Activated CD4-positive, alpha-beta T cell treated with anti-CD3 and anti-CD28 coated beads, Interleukin-10, Interleukin-2, amounts not matched to agents 100 ng/mL and 50 ng/mL, durations not matched to agents 16 hours and 8 hours (primary cell): ENCODE results near the gene S100A13.
"Not testable (repeated sequence)": the region's sequence is repeated elsewhere in the genome, so short reads cannot be mapped to it uniquely, and the experiment has no call there.

Experiments
- DNase-seq: peaks from one replicate; pipeline ENCODE4 v3.0.0-alpha.2; 2020

The S100A13 gene

DNA sequence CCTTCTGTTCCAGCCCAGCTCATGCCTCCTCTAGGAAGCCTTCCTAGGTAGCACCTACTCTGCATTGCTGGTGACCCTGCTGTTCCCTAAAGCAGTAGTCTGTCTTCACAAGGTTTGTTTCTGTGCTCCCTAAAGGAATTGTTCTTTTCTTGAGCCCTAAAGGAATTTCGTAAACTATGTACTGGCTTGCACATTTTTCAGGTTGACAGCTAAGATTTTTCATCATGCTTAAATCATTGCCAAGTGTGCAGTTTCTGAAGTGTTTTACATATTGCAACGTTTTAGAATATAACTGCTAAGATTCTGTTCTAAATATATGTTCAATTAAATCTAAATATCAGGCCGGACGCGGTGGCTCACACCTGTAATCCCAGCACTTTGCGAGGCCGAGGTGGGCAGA is 27.5 kb downstream of the S100A13 start:
- DNase-seq: no peak

DNA sequence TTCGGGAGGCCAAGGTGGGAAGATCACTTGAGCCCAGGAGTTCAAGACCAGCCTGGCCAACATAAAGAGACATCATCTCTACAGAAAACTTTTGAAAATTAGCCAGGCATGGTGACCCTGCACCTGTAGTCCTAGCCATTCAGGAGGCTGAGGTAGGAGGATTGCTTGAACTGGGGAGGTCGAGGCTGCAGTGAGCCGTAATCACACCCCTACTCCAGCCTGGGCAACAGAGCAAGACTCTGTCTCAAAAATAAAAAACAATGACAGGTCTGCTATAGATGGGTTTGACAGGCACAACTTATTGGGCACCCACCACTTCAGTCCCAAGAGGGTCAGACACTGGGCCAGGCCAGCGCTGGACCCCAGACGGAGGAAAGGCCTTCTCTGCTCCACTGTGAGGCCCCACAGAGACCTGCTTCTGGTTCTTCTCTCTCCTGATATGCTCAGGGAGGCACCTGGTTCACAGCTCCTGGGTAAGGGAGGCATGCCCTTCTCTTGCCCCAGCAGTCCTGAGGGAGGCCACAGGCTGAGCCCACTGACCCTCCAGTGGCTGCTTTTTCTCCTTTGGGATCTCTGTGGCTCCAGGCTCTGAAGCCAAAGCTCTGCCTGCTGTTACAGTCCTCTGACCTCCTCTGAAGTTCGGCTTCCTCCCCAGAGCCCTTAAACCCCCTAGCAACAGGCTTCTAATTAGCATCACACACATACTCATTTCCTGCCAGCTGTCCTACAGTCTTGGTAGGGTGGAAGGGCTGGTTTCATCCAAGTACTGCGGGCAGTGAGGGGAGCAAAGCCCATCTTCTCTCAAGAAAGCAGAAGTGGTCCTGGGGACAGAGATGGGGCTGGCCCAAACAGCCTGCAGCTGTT is 28.8 kb downstream of the S100A13 start:
- DNase-seq: peak; percentile 37

DNA sequence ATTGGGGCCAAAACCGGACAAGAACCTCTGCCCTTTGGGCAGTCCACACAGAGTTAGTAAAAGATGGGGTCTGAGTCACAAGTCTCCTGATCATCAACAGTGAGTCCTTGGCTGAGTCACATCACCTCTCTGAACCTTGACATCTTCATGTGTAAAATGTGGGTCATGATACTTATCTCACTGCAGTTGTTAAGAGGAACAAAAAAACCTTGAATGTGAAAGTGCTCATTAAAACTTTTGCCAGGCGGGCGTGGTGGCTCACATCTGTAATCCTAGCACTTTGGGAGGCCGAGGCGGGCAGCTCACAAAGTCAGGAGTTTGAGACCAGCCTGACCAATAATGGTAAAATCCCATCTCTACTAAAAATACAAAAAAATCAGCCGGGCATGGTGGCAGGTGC is 30.1 kb downstream of the S100A13 start:
- DNase-seq: peak; percentile 44

DNA sequence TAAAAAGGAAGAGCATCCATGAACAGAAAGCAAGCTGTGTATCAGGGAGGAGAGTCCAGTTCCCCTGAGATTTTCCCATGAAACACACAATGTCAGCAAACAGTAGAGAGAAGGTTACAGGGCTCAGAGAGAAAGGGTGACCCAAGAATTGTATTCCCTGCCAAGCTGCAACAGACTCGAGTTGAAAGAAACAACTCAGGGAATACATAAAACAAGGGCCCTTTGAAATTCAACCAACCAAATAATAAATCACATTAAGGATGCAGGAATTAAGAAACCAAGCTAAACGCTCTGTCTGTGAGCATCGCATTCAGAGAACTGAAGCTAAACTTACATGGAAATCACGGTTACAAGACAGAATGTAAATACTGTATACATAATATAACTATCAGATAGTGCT is 34.6 kb downstream of the S100A13 start:
- no peak for DNase-seq

DNA sequence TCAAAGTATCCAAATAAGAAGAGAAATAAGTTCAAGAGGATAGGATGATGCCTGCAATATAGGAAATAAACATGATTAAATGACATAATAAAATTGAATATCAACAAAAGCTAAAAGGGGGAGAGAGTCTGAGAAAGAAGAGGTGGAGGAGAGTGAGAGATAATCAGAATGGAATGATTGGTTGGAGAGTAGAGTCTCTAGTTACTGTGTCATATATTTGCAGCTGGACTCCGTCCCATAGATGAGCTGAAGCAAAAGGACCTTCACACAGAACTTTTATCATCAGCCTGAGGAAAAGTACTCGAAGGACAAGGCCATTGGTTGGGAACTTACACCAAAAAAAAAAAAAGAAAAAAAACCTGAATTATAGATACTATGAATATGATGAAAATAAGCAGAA is 38.8 kb downstream of the S100A13 start:
- no peak for DNase-seq

DNA sequence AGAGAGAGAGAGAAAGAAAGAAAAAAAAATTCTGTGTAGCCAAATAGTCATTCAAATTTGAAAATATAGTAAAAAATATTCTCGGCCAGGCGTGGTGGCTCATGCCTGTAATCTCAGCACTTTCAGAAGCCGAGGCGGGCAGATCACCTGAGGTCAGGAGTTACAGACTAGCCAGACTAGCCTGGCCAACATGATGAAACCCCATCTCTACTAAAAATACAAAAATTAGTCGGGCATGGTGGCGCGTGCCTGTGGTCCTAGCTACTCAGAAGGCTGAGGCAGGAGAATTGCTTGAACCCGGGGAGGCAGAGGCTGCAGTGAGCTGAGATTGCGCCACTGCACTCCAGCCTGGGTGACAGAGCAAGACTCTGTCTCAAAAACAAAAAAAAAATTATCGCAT is 39.3 kb downstream of the S100A13 start:
- not testable (repeated sequence) for DNase-seq

DNA sequence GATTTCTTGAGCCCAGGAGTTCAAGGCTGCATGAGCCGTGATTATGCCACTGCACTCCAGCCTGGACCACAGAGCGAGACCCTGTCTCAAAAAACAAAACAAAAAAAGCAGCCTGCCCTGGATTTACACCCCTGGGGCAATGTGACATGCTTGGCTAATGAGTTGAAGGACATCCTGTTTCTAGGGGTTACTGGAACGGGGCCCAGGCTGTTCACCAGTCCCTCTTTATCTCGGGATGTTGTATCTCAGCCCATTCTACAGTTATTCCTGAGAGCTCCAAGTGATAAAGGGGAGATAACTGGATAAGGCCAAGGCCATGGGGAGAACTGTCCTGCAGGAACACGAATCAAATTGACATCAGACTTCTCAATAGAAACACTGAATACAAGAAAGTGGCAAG is 40.0 kb downstream of the S100A13 start:
- no peak for DNase-seq

DNA sequence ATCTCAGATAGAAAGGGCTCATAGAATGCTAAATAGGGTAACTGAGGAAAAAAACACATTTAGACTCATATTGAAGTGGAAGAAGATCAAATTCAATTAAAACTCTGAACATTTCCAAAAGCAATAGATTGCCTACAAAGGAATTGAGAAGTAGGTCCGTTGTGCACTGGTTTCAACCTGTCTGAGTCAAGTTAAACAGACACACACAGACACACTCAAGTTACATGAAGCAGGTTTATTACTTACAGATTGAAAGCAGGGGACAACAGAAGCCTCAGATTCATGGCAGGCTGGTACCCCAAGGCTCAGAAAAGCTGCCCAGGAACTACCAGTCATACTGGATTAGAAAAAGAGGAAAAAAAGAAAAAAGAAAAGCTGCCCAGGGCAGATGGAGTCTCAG is 41.0 kb downstream of the S100A13 start:
- no peak for DNase-seq

DNA sequence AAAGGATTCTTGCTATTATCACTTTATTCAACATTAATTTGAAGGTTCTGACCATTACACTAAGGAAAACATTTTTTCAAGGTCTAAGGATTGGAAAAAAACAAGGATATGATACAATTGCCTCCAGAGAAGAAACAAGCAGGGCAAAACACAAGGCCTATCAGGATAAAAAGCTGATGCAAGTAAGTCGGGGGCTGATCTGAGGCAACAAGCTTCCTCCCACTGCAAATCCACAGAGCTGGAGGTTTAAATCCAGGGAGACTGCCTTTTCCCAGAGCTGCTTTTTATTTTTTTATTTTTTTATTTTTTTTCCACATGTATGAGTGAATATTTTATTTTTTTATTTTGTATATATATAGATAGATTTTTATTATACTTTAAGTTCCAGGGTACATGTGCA is 42.3 kb downstream of the S100A13 start:
- DNase-seq: no peak

DNA sequence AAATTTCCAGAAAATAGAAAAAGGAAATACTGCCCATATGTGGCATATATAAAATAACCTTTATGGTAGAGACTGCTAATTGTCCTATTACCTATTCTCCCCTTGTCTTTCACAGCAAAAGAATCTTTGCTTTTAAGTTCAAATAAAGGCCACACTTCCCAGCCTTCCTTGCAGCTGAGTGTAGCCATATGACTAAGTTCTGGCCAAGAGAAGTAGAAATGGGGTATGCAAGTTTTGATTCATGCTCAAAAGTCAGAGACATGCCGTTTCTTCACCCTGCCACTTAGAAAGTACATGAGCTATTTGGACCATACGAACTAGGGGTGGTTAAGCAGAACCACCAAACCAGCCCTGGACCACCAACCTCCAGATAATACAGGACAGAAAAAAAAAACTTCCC is 43.3 kb downstream of the S100A13 start:
- DNase-seq: no peak

DNA sequence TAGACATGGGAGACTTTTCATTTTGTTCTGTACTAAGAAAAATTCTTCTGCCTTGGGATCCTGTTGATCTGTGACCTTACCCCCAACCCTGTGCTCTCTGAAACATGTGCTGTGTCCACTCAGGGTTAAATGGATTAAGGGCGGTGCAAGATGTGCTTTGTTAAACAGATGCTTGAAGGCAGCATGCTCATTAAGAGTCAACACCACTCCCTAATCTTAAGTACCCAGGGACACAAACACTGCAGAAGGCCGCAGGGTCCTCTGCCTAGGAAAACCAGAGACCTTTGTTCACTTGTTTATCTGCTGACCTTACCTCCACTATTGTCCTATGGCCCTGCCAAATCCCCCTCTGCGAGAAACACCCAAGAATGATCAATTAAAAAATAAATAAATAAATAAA is 43.8 kb downstream of the S100A13 start:
- not testable (repeated sequence) for DNase-seq

DNA sequence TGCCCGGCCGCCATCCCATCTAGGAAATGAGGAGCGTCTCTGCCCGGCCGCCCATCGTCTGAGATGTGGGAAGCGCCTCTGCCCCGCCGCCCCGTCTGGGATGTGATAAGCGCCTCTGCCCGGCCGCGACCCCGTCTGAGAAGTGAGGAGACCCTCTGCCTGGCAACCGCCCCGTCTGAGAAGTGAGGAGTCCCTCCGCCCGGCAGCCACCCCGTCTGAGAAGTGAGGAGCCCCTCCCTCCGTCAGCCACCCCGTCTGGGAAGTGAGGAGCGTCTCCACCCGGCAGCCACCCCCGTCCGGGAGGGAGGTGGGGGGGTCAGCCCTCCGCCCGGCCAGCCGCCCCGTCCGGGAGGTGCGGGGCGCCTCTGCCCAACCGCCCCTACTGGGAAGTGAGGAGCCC is 44.5 kb downstream of the S100A13 start:
- not testable (repeated sequence) for DNase-seq

DNA sequence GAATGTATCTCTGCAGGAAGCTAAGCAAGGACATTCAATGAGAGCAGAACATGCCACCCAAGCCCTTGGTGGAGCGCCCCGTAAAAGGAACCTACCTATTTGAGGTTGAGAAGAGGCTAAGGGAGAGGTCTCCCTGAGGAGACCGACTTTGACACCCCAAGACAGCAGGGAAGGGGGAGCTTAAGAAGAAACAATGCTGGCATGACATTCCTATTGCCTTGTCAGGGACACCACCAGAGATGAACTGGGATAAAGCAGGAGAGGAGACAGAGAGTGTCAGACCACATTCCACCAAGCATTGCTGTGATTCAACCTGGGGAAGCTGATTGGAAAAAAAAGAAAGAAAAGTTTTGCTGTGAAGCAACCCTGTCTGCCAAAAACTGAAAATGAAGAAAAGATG is 48.4 kb downstream of the S100A13 start:
- DNase-seq: no peak

DNA sequence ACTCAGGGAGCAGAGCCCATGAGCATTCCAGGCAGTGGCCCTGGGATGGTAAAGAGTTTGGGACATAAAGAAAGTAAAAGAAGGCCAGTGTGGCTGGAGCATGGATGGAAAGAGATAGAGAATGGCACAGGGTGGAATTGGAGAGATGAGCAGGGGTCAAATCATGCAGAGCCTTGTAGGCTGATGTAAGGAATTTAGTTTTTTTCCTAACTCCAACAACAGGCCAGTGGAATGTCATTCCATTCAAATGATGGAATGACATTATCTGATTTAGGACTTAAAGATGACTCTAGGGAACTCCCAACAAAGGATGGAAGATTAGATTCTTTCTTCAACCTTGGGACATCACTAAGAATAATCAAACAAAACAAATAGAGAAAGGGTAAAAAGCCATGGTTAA is 48.8 kb downstream of the S100A13 start:
- no peak for DNase-seq

DNA sequence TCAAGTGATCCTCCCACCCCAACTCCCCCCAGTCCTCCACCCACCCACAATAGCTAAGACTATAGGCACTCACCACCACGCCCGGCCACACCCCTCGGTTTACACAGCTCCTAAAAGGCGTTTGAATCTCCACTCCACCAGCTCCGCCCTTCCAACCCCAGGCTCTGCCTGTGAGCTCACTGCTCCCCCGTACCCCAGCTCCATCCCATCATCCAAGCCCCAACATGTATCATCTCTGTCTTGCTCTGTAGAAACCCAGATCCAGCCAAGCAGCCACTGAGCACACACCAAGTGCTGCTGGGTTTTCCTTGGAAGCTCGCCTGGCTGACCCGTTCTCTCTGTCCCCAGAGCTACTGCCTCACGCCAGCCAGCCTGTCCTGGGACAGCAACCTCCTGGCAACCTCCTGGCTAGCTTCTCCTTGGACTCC is 49.7 kb downstream of the S100A13 start:
- no peak for DNase-seq

DNA sequence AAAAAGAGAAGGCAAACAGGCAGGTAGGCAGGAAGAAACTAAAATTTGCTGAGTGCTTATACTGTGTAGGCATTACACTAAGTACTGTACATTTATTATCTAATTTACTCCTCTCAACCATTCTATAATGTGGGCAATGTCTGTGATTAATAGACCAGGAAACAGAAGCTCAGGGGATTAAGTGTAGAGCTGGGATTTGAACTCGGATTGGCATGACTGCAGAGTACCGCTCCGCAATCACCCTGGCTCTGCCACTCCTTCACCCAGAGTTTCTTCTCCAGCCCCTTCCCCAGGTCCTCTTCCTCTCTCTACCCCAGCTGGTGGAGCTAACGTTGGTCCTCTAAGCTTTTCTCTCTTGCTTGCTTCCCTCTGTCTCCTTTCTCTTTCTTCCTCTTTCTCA is 50.2 kb downstream of the S100A13 start:
- no peak for DNase-seq

DNA sequence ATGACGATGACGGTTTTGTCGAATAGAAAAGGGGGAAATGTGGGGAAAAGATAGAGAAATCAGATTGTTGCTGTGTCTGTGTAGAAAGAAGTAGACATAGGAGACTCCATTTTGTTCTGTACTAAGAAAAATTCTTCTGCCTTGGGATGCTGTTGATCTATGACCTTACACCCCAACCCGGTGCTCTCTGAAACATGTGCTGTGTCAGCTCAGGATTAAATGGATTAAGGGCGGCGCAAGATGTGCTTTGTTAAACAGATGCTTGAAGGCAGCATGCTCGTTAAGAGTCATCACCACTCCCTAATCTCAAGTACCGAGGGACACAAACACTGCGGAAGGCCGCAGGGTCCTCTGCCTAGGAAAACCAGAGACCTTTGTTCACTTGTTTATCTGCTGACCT is 51.8 kb downstream of the S100A13 start:
- DNase-seq: not testable (repeated sequence)

DNA sequence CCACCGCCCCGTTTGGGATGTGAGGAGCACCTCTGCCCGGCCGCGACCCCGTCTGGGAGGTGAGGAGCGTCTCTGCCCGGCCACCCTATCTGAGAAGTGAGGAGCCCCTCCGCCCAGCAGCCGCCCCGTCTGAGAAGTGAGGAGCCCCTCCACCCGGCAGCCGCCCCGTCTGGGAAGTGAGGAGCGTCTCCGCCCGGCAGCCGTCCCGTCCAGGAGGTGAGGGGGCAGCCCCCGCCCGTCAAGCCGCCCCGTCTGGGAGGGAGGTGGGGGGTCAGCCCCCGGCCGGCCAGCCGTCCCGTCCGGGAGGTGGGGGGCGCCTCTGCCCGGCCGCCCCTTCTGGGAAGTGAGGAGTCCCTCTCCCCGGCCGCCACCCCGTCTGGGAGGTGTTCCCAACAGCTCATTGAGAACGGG is 52.2 kb downstream of the S100A13 start:
- not testable (repeated sequence) for DNase-seq

DNA sequence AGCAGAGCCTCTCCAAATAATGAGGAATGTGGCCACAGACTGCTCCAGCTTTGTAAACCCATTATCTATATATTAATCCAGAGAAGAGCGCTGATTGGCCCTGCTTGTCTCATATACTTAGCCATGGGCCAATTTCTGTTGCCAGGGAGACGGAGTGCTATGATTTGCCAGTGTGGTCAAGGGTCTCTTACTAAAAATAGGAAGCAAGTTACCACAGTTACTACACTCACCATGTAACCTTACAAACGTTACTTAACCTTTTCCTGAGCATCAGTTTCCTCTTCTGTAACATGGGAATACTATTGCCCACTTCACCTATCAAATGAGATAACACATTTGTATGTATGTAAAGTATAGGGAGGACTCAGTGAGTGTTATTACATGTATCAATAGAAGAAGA is 54.0 kb downstream of the S100A13 start:
- peak; percentile 21 for DNase-seq

DNA sequence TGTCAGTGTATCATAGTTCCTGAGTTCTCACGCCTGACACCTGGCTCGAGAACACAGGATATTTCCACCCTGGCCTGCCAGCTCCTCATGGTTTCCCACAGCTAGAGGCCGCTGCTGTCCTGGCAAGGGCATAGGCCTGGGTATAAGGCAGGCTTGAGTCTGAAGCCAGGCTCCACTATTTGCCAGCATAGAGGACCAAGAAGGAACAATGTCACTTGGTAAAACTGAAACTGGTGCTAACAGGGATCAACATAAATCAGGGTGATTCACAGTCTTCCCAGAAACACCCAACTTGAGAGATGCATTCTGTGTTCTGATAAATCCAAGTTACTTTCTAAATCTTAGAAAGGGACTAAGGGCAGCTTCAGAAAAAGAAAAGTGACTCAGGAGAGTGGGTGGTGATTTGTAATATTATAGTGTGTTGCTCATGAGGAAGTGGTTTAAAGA is 54.7 kb downstream of the S100A13 start:
- DNase-seq: peak; percentile 84

DNA sequence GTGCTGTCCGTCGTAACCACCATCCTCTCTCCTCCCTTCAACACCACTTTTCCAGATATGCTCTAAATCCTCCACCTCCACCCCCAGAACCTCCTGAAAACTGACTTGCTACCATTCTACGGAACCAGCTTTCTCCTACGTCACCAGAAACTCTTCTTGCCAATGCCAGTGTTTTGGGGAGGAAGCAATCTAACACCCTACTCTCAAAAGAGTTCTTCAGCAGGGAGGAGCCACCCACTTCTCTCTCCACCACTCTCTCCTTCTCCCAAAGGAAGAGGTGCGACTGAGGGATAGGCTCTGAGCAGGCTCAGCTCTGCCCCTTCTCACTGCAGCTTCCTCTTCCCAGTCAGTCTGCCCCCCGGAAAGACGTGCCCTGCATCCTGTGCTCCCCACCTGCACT is 55.6 kb downstream of the S100A13 start:
- DNase-seq: no peak

DNA sequence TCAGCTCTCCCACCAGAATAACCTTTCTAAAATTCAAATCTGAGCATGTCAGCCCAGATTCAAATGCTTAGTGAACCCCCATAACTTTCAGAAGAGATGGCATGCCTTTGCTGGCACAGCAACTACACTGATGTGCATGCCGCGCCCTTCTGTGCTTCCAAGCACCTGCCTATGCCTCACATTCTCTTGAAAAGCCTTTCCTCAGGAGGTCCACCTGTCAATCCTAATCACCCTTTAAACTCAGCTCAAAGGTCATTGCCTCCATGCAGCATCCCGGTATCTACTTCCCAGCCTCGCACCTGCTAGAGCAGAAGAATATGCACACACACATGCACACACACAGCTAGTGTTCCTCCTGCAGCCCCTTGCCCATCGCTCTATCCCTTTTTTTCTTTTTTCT is 56.4 kb downstream of the S100A13 start:
- DNase-seq: no peak

DNA sequence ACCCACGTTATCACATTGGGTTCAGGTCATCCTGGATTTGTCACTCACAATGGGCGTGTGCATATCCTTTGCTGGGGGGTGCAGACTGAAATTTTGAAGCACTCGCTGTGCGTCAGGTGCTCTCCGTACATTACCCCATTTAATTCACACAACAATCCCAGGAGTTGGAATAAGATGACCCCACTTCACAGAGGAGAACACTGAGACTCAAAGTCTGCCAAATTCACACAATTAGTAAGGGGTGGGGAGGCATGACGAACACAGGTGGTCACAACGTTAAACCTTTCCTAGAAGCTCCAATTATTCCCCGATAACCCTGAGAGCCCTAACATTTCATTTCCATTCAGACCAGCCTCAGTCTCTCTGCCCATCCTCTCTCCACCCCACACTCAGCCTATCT is 57.8 kb downstream of the S100A13 start:
- no peak for DNase-seq
